HPDE6-E6E7 (cell line): ENCODE results near the gene RNF144B.
"Not testable (repeated sequence)": the region's sequence is repeated elsewhere in the genome, so short reads cannot be mapped to it uniquely, and the experiment has no call there.

Source experiments
- DNase-seq: peaks from one replicate; pipeline ENCODE4 v3.0.0; 2011; ENCODE audit warnings: missing footprints; ENCODE audit errors: extremely low spot score

Gene RNF144B

GRCh38 chr6:18409602-18410001, 22.5 kb downstream of the RNF144B start:
- DNase-seq, result not testable (repeated sequence)

GRCh38 chr6:18410412-18410811, 23.3 kb downstream of the RNF144B start:
- no peak for DNase-seq

GRCh38 chr6:18412068-18412467, 24.9 kb downstream of the RNF144B start:
- no peak for DNase-seq

DNA sequence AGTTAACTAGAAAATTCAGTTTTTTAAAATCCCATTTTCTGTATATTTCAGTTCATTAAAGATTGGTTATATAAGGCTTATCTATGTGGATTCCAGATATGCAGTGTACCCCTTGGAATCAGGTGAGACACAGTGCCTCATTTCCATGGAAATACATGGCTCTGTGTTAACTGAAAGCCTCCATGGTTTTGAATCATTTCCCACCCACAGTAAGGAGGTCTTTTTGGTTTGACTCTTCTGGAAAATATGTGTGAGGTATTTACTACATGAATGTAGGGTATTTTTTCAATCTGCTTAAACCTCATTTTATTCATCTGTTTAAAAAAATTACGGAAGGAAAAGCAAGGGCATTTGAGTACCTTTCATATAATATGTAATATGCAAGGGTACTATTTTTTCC, 25.5 kb downstream of the RNF144B start:
- DNase-seq, result no peak

GRCh38 chr6:18413381-18413780, 26.2 kb downstream of the RNF144B start:
- DNase-seq, result no peak

DNA sequence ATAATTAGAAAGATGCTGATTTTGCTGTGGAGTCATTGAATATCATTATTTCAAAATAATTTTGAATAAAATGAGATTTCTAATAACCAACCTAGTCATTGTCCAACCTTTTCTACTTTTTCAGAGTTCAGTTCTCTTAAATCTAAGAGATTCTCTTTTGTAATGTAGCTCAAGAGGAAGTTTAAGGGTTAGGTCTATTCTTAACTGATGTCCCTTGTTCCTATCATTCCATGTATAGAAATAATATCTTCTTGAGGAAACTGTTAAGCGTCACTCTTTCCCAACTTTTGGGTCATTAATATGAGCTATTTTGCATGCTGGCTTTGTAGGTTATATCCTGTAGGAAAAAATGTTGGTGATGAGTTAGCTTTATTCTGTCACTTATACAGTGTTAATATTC, 27.0 kb downstream of the RNF144B start:
- DNase-seq, result no peak

DNA sequence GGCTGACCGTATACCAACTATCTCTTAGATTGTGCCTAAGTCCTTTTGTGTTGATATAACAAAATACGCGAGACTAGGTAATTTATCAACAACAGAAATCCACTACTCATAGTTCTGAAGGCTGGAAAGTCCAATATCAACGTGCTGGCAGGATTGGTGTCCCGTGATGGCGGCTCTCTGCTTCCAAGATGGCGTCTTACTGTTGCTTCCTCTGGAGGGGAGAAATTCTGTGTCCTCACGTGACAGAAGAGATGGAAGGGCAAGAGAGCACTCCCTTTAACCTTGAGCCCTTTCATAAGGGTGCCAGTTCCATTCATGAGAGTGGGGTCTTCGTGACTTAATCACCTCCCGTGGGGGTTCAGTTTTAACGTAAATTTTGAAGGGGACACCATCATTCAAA, 28.1 kb downstream of the RNF144B start:
- DNase-seq, result no peak

DNA sequence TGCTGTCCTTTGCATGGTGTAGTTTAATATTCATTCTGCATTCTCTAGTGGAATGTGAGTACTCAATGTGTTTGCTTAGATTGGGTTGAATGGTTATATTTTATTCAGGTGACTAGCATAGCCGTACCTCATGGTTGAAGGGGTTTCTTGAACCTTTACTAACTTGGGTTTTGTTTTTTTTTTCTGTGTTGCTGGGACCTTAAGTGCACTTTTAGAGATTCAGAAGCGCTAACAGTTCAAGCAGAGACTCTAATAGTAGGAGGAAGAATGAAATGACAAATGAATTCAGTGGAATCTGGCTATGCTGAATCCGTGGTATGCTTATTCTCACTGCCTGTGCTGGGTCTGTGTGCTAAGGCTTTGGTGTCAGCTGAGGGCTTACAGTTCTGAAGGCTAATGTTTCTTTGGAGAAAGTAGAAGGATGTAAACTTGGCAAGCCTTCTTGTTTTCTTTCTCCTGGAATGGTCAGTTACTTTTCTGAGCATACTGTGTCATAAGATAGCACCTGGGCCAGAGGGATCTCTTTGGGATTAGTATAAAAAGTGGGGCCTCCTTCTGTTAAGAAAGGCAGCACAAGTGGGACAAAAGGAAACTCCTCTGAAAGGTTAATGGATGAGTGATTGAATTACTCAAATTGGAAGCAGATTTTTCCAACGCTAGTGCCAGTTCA, 28.7 kb downstream of the RNF144B start:
- no peak for DNase-seq

DNA sequence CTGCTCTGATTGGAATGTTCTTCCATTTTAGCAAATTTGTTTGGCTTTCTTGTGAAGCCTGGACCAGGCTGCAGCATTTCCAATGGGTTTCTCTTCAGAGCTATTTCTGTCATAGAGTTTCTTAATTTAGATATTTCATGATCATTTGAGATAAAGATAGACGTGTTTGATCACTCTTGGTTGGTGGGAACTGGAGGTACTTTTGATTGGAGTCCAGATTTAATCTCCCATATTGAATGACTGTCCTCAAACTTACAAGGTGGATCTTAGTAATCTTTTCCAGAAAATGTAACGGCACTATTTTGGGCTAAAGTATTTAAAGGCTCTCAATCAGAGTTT, 29.2 kb downstream of the RNF144B start:
- no peak for DNase-seq

DNA sequence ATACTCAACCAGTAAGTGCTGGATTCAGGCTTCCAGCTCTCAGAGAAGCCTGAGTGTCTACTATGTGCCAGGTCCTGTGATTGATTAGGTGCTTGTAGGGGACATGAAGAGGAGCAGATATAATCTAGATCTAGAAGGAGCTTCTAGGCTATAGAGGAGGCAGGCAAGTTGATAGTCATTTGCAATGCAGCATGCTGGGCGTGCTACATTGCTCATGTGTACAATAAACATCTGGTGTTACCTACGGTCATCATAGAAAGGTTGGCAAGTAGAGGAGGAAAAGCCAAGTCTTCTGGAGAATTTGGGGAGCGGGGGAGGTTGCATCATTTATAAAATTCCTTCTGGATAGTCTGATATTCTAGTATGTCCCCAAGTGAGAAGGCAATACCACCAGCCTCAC, 33.2 kb downstream of the RNF144B start:
- DNase-seq, result no peak

DNA sequence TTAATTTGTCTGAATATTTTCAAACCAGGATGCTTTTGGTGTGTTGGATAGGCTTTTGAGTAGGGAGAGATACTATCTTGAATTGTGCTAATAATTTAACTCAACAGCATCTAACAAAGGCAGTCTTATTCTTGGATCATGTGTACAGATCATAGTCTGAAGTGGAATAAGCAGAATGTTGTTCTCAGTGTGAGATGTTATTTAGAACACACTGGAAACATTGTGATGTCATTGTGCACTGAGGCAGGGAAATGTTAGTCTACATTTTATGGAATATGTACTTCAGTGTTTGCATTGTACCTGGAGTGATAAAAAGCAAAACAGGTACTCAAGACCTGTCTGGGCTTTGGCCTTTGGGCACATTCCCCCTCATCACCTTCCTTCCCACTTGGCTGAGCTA, 35.0 kb downstream of the RNF144B start:
- no peak for DNase-seq

- no peak for DNase-seq
These were observed 36.3 kb downstream of the RNF144B start for GRCh38 chr6:18423426-18423825.

DNA sequence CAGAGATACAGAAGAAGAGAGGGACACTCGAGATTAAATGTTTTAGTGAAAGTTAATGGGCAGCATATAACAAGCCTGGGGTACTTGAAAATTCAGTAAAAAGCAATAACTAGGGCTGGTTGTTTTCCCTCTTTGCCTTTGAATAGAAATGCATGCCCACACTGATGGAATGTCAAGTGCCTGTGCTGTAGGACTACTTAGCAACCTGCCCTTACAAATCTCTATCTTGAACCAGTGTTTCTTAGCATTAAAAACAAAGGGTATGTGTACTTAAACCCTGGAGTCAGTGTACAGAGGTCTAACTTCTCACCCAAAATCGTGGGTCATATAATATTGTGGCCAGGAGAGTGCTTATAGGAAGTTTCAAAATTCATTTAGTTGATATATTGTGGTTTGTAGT, 37.1 kb downstream of the RNF144B start:
- no peak for DNase-seq

DNA sequence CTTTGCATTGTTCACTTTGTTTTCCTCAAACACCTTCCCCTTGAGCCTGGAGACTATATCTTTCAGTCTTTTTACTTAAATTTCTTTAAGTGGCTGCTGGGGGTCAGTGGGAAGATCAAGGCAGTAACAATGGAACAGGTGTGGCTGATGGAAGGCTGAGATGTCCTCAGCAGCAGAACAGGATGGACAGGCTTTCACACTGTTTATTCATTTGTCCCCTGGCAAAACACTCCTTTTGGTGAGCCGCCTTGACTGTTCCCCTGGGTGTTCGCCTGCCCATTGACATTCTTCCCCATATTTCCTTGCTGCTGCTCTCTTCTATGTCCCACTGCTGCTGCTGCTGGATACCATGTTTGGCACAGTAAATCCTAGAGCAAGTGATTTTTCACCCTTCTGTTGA, 38.1 kb downstream of the RNF144B start:
- DNase-seq, result peak; percentile 22

GRCh38 chr6:18427296-18427695, 40.1 kb downstream of the RNF144B start:
- DNase-seq, result no peak

DNA sequence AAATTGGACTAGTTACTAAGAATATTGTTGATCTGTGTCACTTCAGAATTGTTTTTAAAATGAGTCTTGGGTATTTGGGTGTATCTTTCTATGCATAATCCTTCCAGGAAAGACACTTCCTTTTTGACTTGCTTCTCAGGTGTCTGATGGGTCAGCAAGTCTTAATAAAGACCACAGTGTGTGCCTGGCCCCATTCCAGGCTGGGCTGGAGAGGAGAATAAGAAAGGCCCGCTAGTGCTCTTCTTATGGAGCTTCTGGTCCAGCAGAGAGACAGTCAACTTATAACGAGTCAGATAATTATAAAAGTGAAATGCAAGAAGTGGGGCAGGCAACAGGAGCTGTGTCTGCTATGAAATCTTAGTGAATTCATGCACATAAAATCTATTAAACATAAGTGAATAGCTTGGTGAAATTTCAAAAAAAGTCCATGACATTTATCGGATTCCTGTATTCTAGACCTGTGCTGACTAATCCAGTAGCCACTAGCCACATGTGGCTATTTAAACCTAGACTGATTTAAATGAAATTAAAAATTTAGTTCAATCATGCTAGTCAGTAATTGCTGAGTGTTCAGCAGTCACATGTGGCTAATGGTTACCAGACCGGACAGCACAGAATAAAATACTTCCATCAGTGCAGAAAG, 42.6 kb downstream of the RNF144B start:
- DNase-seq, result no peak

GRCh38 chr6:18431581-18431980, 44.4 kb downstream of the RNF144B start:
- no peak for DNase-seq

GRCh38 chr6:18432180-18432579, 45.0 kb downstream of the RNF144B start:
- DNase-seq, result peak; percentile 22

DNA sequence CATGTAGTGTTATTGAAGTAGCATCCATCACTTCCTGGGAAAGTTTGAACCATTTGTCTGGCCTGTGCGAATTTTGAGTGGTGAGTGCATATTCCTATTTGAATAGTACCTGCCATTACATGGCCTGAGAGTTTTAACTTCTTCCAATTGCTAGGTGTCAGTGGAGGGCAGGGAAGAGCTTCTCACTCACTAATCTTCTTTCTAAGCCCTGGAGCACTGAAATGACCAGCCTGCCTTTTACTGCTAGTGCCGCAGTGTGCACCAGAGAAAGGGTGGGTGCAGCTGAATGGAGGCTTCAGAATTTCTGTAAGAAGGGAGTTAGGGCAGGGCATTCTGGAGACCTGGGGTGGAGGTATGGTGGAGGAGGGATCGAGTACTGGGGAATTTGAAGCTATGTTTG, 45.5 kb downstream of the RNF144B start:
- no peak for DNase-seq

DNA sequence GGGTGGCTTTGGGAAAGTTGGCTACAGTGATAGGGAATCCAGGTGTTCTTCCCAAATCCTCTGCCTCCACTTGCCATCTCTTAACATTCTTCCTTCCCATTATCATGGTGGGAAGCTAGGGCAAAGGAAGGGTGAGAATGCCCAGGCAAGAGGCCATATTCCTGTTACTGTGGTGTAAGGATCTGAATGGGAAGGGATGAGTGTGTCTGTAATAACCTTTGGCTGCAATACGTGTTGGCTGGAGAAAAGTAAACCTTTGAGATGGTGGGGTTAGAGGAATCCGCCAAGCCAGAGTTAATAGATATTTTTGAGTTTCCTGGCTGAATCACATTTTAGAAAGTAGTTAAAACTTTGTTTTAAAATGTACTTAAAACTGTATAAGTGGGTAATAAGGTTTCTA, 45.9 kb downstream of the RNF144B start:
- no peak for DNase-seq

DNA sequence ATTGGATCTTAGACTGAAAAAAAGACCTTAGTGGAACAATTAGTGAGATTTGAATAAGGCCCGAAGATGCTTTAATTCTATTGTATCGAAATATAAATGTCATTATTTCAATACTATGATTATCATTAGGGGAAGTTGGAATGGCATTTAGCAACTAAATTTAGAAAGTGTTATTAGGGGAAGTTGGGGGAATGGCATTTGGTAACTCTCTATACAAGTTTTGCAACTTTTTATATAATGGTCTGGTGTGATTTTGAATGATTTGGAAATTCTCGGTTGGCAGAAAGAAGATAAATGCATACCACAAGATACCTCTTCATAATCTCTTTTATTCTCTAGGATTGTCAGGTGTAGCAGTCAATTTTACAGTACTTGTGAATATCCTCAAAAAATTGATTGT, 49.2 kb downstream of the RNF144B start:
- DNase-seq, result no peak

DNA sequence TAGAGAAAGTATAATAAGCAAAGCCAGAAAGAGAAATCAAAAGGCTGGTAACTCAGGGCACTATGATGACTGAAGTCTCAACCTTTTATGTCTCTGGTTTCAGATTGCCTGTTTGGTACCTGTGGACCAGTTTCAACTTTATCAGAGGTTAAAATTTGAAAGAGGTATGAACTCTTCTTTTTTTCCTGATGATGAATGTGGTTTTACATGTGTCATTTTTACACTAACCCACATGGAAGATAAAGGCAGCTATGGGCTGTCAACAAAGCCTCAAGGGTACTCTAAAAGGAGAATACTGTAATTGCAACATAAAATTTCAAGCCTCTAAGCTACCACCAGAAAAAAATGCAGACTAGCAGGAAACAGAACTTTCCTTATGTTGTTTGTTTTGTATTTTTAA, 52.4 kb downstream of the RNF144B start:
- no peak for DNase-seq

DNA sequence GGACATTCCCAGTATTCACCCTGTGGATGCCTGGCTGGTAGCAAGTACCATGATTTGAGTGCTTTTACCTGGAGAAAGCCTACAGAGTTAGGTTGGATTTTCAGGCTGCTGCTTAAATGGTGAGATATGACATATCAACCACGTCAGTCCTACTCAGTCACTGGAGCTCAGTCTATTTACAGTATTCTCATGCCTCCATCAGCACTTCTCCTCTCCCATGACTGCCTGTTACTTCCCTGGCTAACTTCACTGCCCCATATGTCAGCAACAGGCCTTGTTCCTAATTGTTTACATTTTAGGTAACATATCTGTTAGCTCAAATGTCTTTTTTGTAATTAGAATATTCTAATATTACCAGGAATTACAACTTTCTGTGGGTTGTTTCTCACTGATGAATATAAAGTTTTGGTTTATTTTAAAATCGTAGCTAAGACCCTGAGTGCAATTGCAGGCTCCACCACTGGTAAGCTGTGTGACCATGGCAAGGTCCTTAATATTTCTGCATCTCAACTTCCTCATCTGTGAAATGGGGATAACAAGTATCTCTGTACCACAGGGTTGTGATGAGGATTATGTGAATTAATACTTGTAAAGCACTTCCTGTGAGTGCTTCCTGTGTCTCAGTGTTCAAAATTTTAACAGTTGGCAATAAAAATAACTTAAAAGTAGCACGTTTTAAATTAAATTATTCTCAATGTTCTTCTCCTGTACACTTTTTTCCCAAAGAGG, 54.3 kb downstream of the RNF144B start:
- DNase-seq, result no peak
